B cell (primary cell): ENCODE data around the gene CITED2. TPM values are rescaled to one million over a fixed set of nuclear protein-coding genes. Genes with fewer than 3 reads are reported as not detected.

ENCODE experiments used
- ATAC-seq: fragments of 200-7000 bp; cut with Tn5 transposase; one replicate; pipeline ENCODE4 v1.10.0; 2021; ENCODE audit warnings: low read depth, mild to moderate bottlenecking, moderate number of reproducible peaks, moderate library complexity
- CTCF ChIA-PET: fragments of 350-600 bp; sonication (Branson Sonifier 250); formaldehyde crosslinking; loops from one replicate; lab custom pipeline; 2021; ENCODE audit warnings: antibody characterized with exemption, inconsistent platforms; lab: Charles Lee
- POLR2A ChIA-PET: fragments of 350-600 bp; sonication (Branson Sonifier 250); formaldehyde crosslinking; loops from one replicate; lab custom pipeline; 2021; ENCODE audit warnings: antibody characterized with exemption; lab: Charles Lee
- DNase-seq: peaks from one replicate; pipeline ENCODE4 v3.0.0; 2013
- H2AFZ ChIP-seq: 2 replicates; pipeline ENCODE4 v1.6.1; 2012; ENCODE audit warnings: mild to moderate bottlenecking, low read depth, low read length; ENCODE audit not compliant: insufficient read depth, poor library complexity, severe bottlenecking
- H3K27ac ChIP-seq, 2 donors: 1 replicate in 1 of 2; 2 replicates in 1 of 2; pipeline ENCODE4 v1.5.1; 2012 to 2013; ENCODE audit warnings: low read length in 2 of 2, mild to moderate bottlenecking in 2 of 2, moderate library complexity in 1 of 2
- H3K27me3 ChIP-seq, 4 experiments: fragments of 200-600 bp in 1 of 4; sonication (generic) in 1 of 4; replicated peaks in 1 of 4; 1 replicate in 2 of 4; 2 replicates in 2 of 4; pipeline versions ENCODE4 v1.6.1 to v1.7.0; 2013 to 2016; ENCODE audit warnings: low read length in 3 of 4, mild to moderate bottlenecking in 2 of 4, mixed read lengths in 1 of 4, moderate library complexity in 1 of 4; ENCODE audit not compliant: insufficient read depth in 4 of 4, control insufficient read depth in 3 of 4; ENCODE audit errors: control extremely low read depth in 1 of 4
- H3K36me3 ChIP-seq, 2 experiments: replicated peaks in 1 of 2; 1 replicate in 1 of 2; 2 replicates in 1 of 2; pipeline versions ENCODE4 v1.6.1 to v1.7.1; 2013; ENCODE audit warnings: low read length in 1 of 2; ENCODE audit not compliant: insufficient read depth in 2 of 2, control insufficient read depth in 1 of 2; ENCODE audit errors: control extremely low read depth in 1 of 2, extremely low read depth in 1 of 2
- H3K4me1 ChIP-seq, 2 donors: fragments of 200-600 bp in 1 of 2; sonication (generic) in 1 of 2; 1 replicate in 1 of 2; 2 replicates in 1 of 2; pipeline versions ENCODE4 v1.5.1 to v1.6.1; 2013 to 2017; ENCODE audit warnings: low read length in 2 of 2; ENCODE audit not compliant: control insufficient read depth in 2 of 2, insufficient read depth in 2 of 2
- H3K4me2 ChIP-seq: replicated peaks from 2 replicates; pipeline ENCODE3; 2012; ENCODE audit warnings: mild to moderate bottlenecking, low read depth, low read length; ENCODE audit not compliant: poor library complexity, severe bottlenecking
- H3K4me3 ChIP-seq, 5 experiments: fragments of 200-600 bp in 1 of 5; sonication (generic) in 1 of 5; 1 replicate in 3 of 5; 2 replicates in 2 of 5; pipeline versions ENCODE4 v1.5.1 to v1.7.0; 2011 to 2016; ENCODE audit warnings: low read length in 4 of 5, mild to moderate bottlenecking in 4 of 5, low read depth in 2 of 5, control low read depth in 1 of 5, moderate library complexity in 1 of 5; ENCODE audit not compliant: insufficient read depth in 1 of 5; ENCODE audit errors: control extremely low read depth in 1 of 5, extremely low read depth in 1 of 5
- H3K79me2 ChIP-seq: fragments of 200-600 bp; sonication (generic); one replicate; pipeline ENCODE4 v1.6.0; 2016; ENCODE audit warnings: low read length; ENCODE audit not compliant: control insufficient read depth, insufficient read depth
- H3K9ac ChIP-seq: fragments of 200-600 bp; sonication (generic); 2 replicates; pipeline ENCODE4 v1.6.1; 2017; ENCODE audit warnings: mild to moderate bottlenecking, low read length, moderate library complexity
- H3K9me3 ChIP-seq, 3 donors: one replicate each; pipeline versions ENCODE4 v1.6.1 to v1.7.1; 2013; ENCODE audit warnings: low read length in 2 of 3; ENCODE audit not compliant: control insufficient read depth in 2 of 3, insufficient read depth in 1 of 3; ENCODE audit errors: control extremely low read depth in 1 of 3
- H4K20me1 ChIP-seq: 2 replicates; pipeline ENCODE4 v1.6.0; 2012; ENCODE audit warnings: mild to moderate bottlenecking, low read length; ENCODE audit not compliant: insufficient read depth, control insufficient read depth, poor library complexity, severe bottlenecking
- H3K27ac Mint-ChIP-seq: one replicate; pipeline ENCODE4 v1.8.0; 2021; ENCODE audit warnings: mixed read lengths
- H3K27me3 Mint-ChIP-seq: one replicate; pipeline ENCODE4 v1.8.0; 2021; ENCODE audit warnings: mixed read lengths
- H3K4me1 Mint-ChIP-seq: one replicate; pipeline ENCODE4 v1.8.0; 2021; ENCODE audit warnings: mixed read lengths
- H3K4me3 Mint-ChIP-seq: one replicate; pipeline ENCODE4 v1.8.0; 2021; ENCODE audit warnings: mixed read lengths
- H3K9me3 Mint-ChIP-seq: one replicate; pipeline ENCODE4 v1.8.0; 2022; ENCODE audit warnings: mixed read lengths; ENCODE audit not compliant: insufficient read depth
- EZH2 ChIP-seq: IDR thresholded peaks from 2 replicates; pipeline ENCODE4 v1.6.1; 2012; ENCODE audit warnings: borderline replicate concordance, low read depth, mild to moderate bottlenecking, moderate library complexity, low read length; ENCODE audit not compliant: insufficient read depth, poor library complexity, severe bottlenecking
- WGBS: methylation state at CpG from one replicate; pipeline ENCODE4 v1.1.5; 2013; ENCODE audit warnings: missing lambda C conversion rate; ENCODE audit not compliant: insufficient coverage; 5-methylcytosine and 5-hydroxymethylcytosine counted together
- intact Hi-C: fragments of 100-400 bp; cut with micrococcal nuclease; formaldehyde crosslinking; loops from one replicate; pipeline ENCODE4 v1.10.0; 2022
- polyA plus RNA-seq: library from polyadenylated mRNA; depleted of rRNA; stranded (reverse); fragments of >200 nt; gene quantifications from 2 replicates; pipeline ENCODE4 v1.2.3, GENCODE V29; 2012
- total RNA-seq, 2 donors: library from RNA; stranded (reverse); fragments of 120-200 nt in 1 of 2; gene quantifications; 1 replicate in 1 of 2; 2 replicates in 1 of 2; pipeline versions ENCODE4 v1.2.3 to v1.2.4, GENCODE V29; 2013 to 2022
- TF ChIP-seq, protein P1 (sequence below): fragments of 200-600 bp; IDR thresholded peaks from one replicate; pipeline ENCODE4 v1.8.0; 2022; ENCODE audit warnings: antibody characterized with exemption, mild to moderate bottlenecking

The CITED2 gene
- total and polyA plus RNA-seq, 2 donors (not counting 1 experiment from before 2014, with no cell fraction given): 56.2 to 67.9 TPM

DNA sequence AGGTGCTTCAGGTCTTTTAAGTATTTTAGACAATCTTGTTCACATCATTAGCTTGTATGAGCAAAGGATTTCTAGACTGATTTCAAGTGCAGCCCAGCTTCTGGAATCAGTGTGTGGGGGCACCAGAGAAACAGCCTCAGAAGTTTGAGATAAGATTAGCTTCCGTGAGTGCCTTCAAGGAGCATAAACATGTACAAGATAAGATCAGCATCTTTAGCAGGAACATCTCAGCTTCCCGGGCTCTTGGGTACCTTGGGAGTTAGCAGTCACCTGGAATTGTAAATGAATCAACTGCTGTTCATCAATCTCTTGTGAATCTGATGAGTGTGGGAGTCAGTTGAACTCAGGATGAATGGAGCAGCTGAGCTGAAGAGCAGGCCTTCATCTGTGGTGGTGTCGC, 12.0 kb upstream of the CITED2 start:
- CTCF ChIA-PET: interaction anchor here (0.6 kb wide), 1 partner anchor 568 kb away, joined by 3 read pairs; no protein-coding TSS in a partner anchor
- no peaks in the 10 kb centered on the region for H3K4me1 ChIP-seq
- 83% methylated on average over 2 of the region's 3 CpGs for WGBS
- Mint-ChIP-seq H3K4me3 (no peak overlapping the region), H3K9me3 (no peaks in the 10 kb centered on the region), H3K27me3 (no peaks in the 10 kb centered on the region), H3K4me1 (no peaks in the 10 kb centered on the region), H3K27ac (no peak overlapping the region)
- H3K9me3 ChIP-seq: no peaks in the 10 kb centered on the region
- H3K4me3 ChIP-seq: no peak overlapping the region
- POLR2A ChIA-PET: interaction anchor here (0.7 kb wide), 1 partner anchor 693 kb away, joined by 3 read pairs; no protein-coding TSS in a partner anchor
- H4K20me1 ChIP-seq: no peaks in the 10 kb centered on the region
- H3K9ac ChIP-seq: no peak overlapping the region
- no peak overlapping the region for H3K4me2 ChIP-seq
- no peaks in the 10 kb centered on the region for H3K79me2 ChIP-seq
- TF ChIP-seq, protein P1, sequence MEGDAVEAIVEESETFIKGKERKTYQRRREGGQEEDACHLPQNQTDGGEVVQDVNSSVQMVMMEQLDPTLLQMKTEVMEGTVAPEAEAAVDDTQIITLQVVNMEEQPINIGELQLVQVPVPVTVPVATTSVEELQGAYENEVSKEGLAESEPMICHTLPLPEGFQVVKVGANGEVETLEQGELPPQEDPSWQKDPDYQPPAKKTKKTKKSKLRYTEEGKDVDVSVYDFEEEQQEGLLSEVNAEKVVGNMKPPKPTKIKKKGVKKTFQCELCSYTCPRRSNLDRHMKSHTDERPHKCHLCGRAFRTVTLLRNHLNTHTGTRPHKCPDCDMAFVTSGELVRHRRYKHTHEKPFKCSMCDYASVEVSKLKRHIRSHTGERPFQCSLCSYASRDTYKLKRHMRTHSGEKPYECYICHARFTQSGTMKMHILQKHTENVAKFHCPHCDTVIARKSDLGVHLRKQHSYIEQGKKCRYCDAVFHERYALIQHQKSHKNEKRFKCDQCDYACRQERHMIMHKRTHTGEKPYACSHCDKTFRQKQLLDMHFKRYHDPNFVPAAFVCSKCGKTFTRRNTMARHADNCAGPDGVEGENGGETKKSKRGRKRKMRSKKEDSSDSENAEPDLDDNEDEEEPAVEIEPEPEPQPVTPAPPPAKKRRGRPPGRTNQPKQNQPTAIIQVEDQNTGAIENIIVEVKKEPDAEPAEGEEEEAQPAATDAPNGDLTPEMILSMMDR: no peak
- no peak for TF ChIP-seq EZH2
- no peak overlapping the region for H2AFZ ChIP-seq
- no peak overlapping the region for H3K27ac ChIP-seq
- H3K36me3 ChIP-seq: no peaks in the 10 kb centered on the region
- H3K27me3 ChIP-seq: no peaks in the 10 kb centered on the region
- ATAC-seq (no peak), DNase-seq (no peak)
- intact Hi-C loops: no loop called here

DNA sequence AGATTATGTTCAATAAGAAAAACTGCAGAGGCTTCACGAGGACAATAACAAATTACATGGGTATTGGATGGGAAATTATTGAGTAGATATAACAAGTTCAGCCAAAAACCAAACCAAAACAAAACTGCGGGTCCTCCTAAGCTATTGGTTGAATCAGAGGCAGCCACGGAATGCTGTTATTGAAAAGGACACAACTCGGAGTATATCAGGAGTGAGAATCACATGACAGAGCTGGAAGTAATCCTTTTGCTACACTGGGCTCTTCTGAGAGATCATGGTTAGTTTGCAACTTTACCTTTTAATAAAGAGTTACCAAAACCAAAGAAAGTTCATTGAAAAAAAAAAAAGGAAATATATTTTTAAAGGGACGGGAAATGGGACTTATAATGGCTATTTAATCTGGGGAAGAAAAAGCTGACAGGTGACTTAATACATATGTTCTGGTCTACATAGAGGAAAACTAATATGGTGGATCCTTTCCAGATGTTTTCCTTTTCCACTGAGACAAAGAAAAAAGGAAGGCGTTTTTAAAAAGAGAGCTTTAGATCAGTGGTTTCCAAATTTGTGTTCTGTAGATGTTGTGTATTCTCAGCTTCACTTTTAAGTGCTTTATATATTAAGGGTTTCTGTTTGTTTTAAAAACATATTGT, 6.9 kb upstream of the CITED2 start:
- H3K4me1 ChIP-seq: peaks cover under 1% of the 10 kb centered on the region in 2 donors
- H2AFZ ChIP-seq: no peak overlapping the region
- no peaks in the 10 kb centered on the region for H3K79me2 ChIP-seq
- 100% methylated on average over 2 of the region's 6 CpGs for WGBS
- Mint-ChIP-seq H3K27me3 (no peaks in the 10 kb centered on the region), H3K4me3 (no peak overlapping the region), H3K27ac (no peak overlapping the region), H3K9me3 (no peaks in the 10 kb centered on the region), H3K4me1 (no peaks in the 10 kb centered on the region)
- no peak overlapping the region for H3K27ac ChIP-seq
- TF ChIP-seq, protein P1: no peak
- TF ChIP-seq EZH2: no peak
- no peak overlapping the region for H3K9ac ChIP-seq
- no peak overlapping the region for H3K4me2 ChIP-seq
- POLR2A ChIA-PET: interaction anchor here (0.7 kb wide), 1 partner anchor 11 kb away, joined by 4 read pairs; no protein-coding TSS in a partner anchor
- H4K20me1 ChIP-seq: no peaks in the 10 kb centered on the region
- H3K36me3 ChIP-seq: no peaks in the 10 kb centered on the region
- H3K9me3 ChIP-seq: no peaks in the 10 kb centered on the region
- CTCF ChIA-PET: interaction anchor here (2.3 kb wide), 1 partner anchor 11 kb away, joined by 8 read pairs; no protein-coding TSS in a partner anchor
- ATAC-seq (no peak), DNase-seq (no peak)
- H3K27me3 ChIP-seq: no peaks in the 10 kb centered on the region
- intact Hi-C loops: no loop called here
- no peak overlapping the region for H3K4me3 ChIP-seq
